Subcutaneous adipose tissue (tissue), 4 donors: ENCODE measurements around the gene TLE6. TPM values are rescaled to one million over a fixed set of nuclear protein-coding genes. Genes with fewer than 3 reads are reported as not detected.

ENCODE experiments used
- total RNA-seq, 4 donors: library from RNA; depleted of rRNA; stranded (reverse); fragments of >200 nt; gene quantifications; one replicate each; pipeline ENCODE4 v1.1.0, GENCODE V29; 2016
- TF ChIP-seq, protein P1 (sequence below): fragments of 450-650 bp; IDR thresholded peaks from one replicate; pipeline ENCODE4 v1.5.1; 2016; ENCODE audit warnings: low read depth, mild to moderate bottlenecking, control low read depth, antibody characterized with exemption, moderate library complexity

The TLE6 gene
- 1 to 10 TPM in 1 of 4 donors, not detected in 3; 1.8 TPM for total RNA-seq

DNA sequence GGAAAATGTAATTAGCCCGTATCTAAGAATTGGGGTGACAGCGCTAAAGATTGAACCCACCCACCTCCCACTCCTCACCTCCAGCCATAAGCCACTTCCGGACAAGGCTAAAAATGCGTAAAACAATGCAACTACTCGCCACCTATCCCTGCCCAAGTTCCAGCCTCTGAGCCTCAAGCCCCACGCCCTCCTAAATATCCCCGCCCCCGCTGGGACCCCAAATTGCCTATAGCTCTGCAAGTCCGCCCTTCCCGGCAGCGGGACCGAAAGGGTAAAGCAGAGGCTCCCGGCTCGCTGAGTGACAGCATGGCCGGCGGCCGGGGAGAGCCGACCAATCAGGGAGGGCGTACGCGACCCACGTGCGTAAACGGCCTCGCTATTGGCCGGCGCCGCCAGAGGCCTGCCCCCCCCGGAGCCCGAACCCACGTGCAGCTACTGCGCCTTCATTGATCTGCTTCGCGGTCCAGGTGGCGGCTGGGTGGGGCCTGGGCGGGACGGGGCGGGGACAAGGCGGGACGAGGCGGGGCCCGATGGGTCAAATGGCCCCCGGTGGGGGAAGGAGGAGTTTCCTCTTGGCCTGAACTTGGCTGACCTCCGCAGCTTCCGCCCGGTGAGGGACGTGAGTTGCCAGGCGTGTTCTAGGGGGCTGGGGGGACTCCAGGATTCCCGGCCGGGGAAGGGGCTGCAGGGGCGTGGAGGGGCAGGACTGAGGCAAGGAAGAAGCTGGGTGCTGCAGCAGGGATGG is at the start of gene TLE6:
Gene TLE6 (plus strand): TSS at position 564 of the 745 bp plus-strand sequence. CDS start 670 bp downstream, outside the sequence.
- TF ChIP-seq, protein P1, sequence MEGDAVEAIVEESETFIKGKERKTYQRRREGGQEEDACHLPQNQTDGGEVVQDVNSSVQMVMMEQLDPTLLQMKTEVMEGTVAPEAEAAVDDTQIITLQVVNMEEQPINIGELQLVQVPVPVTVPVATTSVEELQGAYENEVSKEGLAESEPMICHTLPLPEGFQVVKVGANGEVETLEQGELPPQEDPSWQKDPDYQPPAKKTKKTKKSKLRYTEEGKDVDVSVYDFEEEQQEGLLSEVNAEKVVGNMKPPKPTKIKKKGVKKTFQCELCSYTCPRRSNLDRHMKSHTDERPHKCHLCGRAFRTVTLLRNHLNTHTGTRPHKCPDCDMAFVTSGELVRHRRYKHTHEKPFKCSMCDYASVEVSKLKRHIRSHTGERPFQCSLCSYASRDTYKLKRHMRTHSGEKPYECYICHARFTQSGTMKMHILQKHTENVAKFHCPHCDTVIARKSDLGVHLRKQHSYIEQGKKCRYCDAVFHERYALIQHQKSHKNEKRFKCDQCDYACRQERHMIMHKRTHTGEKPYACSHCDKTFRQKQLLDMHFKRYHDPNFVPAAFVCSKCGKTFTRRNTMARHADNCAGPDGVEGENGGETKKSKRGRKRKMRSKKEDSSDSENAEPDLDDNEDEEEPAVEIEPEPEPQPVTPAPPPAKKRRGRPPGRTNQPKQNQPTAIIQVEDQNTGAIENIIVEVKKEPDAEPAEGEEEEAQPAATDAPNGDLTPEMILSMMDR, result no peak

DNA sequence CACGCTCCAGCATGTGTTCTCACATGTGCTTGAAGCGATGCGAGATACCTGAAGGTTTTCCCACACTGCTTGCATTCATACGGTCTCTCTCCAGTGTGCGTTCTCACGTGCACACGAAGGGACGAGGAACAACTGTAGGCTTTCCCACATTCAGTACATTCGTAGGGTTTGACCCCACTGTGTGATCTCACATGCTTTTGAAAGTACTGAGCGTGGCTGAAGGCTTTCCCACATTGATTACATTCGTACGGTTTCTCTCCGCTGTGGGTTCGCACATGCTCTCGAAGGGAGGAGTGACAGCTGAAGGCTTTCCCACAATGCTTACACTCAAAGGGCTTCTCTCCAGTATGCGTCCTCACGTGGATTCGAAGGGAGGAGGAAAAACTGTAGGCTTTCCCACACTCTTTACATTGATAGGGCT is 43.9 kb upstream of the TLE6 start:
- TF ChIP-seq, protein P1, result no peak

DNA sequence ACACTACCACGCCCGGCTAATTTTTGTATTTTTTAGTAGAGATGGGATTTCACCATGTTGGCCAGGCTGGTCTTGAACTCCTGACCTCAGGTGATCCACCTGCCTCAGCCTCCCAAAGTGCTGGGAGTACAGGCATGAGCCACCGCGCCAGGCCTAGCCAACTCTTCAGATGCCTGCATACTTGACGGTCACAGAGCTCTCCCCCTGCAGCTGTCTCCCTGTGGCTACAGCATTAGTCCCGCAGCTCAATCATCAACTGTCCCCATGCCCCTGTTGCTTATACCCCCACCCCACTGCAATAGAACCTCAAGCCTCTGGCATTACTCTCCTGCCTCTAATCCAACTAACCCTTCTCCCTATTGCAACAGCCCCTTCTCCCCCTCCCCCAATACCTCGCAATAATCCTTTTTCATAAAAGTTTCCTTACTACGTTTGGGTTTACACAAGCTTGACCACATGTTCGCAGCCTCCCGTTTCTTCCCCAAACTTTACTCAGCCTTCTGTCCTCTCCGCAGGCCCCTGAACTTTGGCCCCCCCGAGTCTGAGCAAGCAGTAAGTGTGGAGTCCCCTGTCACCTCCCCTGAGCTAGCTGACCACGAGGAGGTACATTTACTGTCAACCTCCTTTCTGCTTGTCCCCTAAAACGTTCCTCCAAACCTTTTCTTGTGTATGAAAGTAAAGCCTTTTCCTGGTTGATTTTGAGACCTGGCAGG is 34.3 kb upstream of the TLE6 start:
- TF ChIP-seq, protein P1, result no peak

DNA sequence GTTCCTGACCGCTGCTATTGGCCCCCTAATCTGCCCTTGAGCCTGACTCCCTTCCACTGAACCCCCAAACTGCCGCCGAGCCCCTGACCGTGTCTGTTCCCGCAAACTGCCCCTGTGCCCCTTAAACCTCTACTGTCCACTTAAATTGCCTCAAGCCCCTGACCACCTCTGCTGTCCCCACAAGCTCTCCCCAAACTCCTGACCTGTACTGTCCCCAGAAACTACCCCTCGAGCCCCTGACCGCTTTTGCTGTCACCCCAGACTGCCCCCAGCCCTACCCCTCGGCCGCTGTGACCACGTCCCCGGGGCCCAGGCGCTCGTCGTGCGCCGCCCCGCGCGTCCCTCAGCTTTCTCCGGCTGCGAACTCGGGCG is 33.0 kb upstream of the TLE6 start:
- TF ChIP-seq, protein P1, result no peak

DNA sequence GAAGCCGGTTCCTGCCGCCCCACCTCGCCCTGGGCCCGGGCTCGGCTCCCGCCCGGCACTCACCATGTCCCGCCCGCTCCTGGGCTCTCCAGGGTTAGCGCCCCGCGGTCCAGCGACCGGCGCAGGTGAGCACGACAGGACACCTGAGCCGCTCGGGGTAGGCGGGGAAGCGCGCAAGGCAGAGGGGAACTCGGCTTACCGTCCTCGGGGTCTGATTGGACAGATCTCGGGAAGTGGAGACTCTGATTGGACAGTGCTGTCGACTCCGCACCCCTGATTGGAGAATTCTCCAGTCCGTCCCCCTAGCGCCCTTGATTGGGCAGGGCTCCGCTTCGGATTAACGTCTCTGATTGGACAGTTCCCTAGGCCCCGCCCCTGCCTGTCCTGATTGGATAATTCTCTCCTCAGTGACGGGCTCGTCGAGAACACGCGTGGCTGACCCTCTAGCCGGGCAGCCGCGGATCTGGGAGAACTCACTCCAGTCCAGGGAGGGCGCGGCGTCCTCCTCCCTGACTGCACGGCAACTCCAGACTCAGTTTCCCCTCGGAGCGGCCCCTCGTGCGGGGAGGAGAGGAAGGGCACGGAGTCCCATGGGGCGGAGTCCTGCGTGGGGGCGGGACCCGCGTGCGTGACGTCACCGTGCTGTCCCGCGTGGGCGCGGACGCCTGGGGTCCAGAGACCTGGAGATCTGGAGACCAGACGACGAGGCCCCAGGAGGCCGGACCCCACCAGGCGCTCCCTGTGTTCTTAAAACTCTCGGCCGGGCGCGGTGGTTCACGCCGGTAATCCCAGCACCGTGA is 32.4 kb upstream of the TLE6 start, which contains the start of gene ZNF77:
Gene ZNF77 (minus strand): TSS at position 197 of the 800 bp plus-strand sequence. CDS start 131 bp downstream, at position 66.
- TF ChIP-seq, protein P1, result no peak

DNA sequence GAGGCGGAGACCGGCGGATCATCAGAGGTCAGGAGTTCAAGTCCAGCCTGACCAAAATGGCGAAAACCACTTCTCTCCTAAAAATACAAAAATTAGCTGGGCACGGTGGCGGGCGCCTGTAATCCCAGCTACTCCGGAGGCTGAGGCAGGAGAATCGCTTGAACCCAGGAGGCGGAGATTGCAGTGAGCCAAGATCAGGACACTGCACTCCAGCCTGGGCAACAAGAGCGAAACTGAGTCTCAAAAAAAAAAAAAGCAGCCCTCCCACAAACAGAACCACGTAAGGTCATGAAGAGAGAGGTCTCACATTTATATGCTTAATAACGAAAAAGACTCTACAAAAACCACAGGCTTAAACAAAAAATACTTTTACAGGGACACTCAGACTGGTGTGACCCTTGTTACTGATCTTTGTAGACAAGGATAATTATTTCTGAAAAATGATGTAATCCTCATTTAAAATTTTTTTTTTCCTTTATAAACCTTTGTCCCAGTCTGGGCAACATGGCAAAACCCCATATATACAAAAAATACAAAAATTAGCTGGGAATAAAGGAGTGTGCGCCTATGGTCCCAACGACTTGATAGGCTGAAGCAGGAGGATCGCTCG is 31.7 kb upstream of the TLE6 start:
- TF ChIP-seq, protein P1, result no peak
